Limb (tissue), 2 donors: Measurements from ENCODE around the gene IL37.
A peak's percentile ranks its signal among the peaks of the same experiment; 100 is the strongest.

Experiments
- DNase-seq, 2 donors: peaks; one replicate each; pipeline ENCODE4 v3.0.0-alpha.2; 2016; ENCODE audit errors: extremely low spot score in 2 of 2

IL37 gene

GRCh38 chr2:112910865-112911264 lies at the start of gene IL37:
TSS of gene IL37 (plus strand) at chr2:112911165. CDS start at chr2:112913013, 1,848 bp downstream.
- no peak for DNase-seq

- DNase-seq = no peak
These were observed 46.9 kb upstream of the IL37 start for GRCh38 chr2:112864072-112864471.

GRCh38 chr2:112866128-112866835 lies 44.7 kb upstream of the IL37 start:
- DNase-seq = no peak

- no peak for DNase-seq
These were observed 43.0 kb upstream of the IL37 start for GRCh38 chr2:112867701-112868631.

GRCh38 chr2:112869258-112869842 lies 41.6 kb upstream of the IL37 start:
- peak; percentile 4 to 56 for DNase-seq

- no peak for DNase-seq
These were observed 39.8 kb upstream of the IL37 start for GRCh38 chr2:112870841-112871835.

GRCh38 chr2:112876257-112876970 lies 34.6 kb upstream of the IL37 start:
- DNase-seq = no peak

- no peak for DNase-seq
These were observed 34.0 kb upstream of the IL37 start for GRCh38 chr2:112876971-112877361.

- no peak for DNase-seq
These were observed 33.5 kb upstream of the IL37 start for GRCh38 chr2:112877423-112877822.

- DNase-seq = no peak
These were observed 31.4 kb upstream of the IL37 start for GRCh38 chr2:112879491-112880041.

GRCh38 chr2:112880091-112880531 lies 30.9 kb upstream of the IL37 start:
- DNase-seq = no peak

GRCh38 chr2:112880696-112881095 lies 30.3 kb upstream of the IL37 start:
- DNase-seq = no peak

- DNase-seq = no peak
These were observed 29.6 kb upstream of the IL37 start for GRCh38 chr2:112881217-112881985.

- no peak for DNase-seq
These were observed 27.3 kb upstream of the IL37 start for GRCh38 chr2:112883669-112884068.

- DNase-seq = no peak
These were observed 26.0 kb upstream of the IL37 start for GRCh38 chr2:112884869-112885505.

- DNase-seq = no peak
These were observed 25.5 kb upstream of the IL37 start for GRCh38 chr2:112885506-112885902.

GRCh38 chr2:112886291-112886690 lies 24.7 kb upstream of the IL37 start:
- DNase-seq = no peak

GRCh38 chr2:112887964-112888749 lies 22.8 kb upstream of the IL37 start:
- DNase-seq = no peak
